Stimulated activated CD8-positive, alpha-beta memory T cell treated with anti-CD3 and anti-CD28 coated beads, Interleukin-15, amount 100 ng/mL, for 1 hour (primary cell): Measurements from ENCODE around the gene PPP2R2C.

Experiments used
- DNase-seq: peaks from one replicate; pipeline ENCODE4 v3.0.0-alpha.2; 2020; ENCODE audit warnings: low read depth

PPP2R2C gene

GRCh38 chr4:6362243-6362885, 110.0 kb downstream of the PPP2R2C start:
- DNase-seq: no peak

GRCh38 chr4:6361076-6361784, 111.2 kb downstream of the PPP2R2C start:
- DNase-seq: no peak

DNA sequence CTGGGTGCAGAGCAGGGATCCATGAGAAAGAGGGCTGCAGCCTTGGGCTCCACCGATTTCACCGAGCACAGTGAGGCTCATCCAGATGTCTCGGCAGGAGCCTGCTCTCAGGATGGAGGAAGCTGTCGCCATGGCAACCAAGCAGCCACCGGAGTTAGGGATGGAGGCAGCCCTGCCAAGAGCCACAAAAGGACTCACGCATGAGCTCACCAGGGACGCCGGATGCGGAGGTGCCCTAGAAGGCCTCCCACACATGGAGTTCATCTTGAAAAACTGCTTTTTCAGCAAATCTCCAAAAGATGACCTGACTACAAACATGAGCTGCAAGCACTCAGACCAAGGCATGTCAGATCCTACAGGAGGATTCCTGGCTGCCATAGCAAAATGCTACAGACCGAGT, 112.0 kb downstream of the PPP2R2C start:
- DNase-seq: no peak

DNA sequence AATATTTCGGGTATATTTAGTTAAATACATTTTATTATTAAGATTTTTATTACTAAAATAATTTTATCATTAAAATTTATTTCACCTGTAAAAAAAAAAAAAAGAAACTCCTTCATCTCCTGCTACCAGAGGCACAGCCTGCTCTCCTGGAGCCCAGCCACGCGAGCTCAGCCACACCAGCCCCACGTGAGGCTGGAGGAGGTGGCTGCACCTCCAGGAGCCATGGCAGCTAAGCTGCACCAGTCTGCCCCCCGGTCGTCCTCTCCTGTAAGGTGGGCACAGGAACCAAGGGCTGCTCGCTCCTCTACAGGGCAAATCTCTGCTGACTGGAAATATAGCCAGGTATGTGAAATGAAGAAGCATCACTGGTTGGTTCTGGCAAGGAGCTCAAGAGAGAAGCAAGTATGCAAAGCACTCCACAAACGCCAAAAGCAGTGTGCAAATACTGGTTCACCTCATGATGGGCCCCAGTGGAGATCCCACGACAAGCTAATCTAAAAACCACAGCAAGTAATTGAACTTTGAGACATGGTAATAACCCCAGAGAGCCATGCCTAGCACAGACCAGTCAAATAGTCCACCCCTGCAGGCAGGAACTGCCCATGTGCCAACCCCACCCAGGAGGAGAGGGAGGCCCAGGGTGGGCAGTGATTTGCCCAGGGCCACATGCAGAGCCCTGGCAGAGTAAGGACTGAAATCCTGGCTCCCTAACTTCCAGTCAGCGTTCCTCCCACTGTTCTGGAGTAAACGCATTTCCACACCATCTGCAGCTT, 112.7 kb downstream of the PPP2R2C start:
- DNase-seq: no peak

DNA sequence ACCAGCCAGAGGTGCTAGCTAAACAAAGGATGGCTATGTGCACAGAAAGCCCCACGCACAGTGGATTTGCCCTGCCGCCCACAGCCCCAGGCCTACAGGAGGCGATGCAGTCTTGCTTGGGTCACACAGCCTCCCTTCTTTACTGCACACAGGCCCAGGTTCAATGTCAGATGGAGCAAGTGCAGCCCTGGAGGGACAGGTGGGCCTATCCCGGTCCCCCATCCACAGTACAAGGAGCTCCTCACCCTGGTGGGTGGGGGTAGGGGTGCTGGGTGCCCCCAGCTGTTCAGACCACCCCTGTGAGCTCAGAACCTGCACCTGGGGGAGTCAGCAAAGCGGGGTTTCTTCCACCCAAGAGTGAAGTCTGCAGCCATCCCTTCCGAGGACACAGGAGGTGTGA, 114.9 kb downstream of the PPP2R2C start:
- no peak for DNase-seq

- no peak for DNase-seq
Observed at GRCh38 chr4:6356076-6356560, 116.3 kb downstream of the PPP2R2C start.

DNA sequence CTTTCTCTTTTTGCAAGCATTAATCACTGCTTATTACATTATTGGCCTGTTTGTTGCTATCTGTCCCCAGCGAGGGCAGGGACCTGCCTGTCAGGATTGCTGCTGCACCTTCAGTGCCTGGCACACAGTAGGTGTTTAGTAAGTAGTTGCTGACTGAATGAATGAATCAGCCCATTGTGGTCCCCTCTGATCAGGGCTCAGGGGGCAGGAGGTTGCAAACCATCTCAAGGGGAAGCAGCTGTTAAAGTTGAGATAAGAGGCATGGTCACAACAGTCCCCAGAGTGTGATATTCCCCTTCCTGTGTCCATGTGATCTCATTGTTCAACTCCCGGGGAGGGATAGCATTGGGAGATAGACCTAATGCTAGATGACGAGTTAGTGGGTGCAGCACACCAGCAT, 117.4 kb downstream of the PPP2R2C start:
- DNase-seq: no peak

GRCh38 chr4:6354626-6355025, 117.8 kb downstream of the PPP2R2C start:
- no peak for DNase-seq

GRCh38 chr4:6354119-6354518, 118.3 kb downstream of the PPP2R2C start:
- DNase-seq: no peak

GRCh38 chr4:6352031-6352692, 120.3 kb downstream of the PPP2R2C start:
- DNase-seq: no peak

GRCh38 chr4:6351246-6352000, 121.0 kb downstream of the PPP2R2C start:
- no peak for DNase-seq

DNA sequence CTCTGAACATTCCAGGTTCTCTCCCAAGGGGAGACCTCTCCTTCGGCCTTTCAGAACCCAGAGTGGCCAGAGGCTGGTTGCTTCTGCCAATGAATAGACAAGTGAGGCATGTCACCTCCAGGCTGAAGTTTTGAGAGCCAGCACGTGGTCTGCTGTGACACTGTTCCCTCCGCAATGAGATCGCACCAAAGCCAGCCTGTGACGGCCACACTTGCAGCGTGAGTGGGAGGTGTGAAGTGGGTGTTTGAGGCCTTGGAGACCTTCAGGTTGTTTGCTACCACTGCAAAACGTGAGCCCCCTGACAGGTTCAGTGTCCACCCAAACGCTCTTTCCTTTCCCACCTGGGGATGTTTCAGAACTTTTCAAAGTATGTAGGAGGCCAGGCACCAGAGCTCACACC, 121.8 kb downstream of the PPP2R2C start:
- DNase-seq: no peak

DNA sequence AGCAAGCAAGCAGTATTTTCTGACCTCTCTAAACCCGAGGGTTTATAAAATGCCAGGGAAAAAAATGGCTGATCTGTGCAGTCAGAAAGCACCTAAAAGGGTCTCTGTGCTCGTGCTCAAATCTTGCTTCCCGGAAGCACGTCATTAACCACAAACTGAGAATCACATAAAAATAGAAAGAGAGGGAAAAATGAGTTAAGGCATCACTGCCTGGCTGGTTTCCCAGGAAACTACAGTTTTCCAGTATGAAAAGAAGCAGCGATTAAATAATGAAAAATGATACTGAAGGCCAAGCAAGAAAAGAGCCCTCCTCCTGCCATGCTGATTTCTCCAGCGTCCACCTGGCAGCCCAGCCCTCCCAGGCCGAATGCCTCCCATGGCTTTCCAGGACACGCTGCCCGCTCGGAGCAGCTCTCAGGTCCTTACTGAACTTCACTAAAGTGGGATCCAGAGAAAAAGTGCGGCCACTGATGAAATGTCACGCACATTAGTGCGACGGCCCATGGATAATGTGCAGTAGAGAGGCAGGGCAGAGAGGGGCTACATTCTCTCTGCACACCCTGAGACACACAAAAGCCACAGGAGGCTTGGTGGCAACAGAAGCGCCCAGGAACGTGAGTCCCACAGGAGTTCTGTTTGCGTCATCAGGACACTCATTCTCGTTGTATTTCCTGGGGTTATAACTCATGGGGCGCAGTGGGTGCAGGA, 122.4 kb downstream of the PPP2R2C start:
- DNase-seq: no peak

DNA sequence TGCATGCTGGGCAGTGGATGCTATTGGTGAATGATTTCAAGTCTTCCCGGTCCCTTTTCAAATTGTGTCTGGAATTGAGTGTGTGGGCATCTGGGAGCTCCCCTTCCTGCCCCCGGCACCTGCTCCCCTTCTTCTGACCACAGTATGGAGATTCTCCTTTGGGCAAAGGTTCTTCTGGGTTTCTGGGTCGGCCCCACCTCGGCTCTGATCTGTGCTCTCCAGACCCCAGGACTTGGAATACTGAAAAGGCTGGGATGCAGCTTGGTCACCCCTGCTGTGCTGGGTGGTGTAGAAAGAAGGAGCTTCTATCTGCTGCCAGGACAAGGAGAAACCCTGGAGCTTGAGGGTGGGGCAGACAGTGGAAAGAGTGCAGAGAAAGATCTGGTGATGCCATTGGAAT, 124.0 kb downstream of the PPP2R2C start:
- no peak for DNase-seq

GRCh38 chr4:6347511-6348045, 124.8 kb downstream of the PPP2R2C start:
- no peak for DNase-seq

DNA sequence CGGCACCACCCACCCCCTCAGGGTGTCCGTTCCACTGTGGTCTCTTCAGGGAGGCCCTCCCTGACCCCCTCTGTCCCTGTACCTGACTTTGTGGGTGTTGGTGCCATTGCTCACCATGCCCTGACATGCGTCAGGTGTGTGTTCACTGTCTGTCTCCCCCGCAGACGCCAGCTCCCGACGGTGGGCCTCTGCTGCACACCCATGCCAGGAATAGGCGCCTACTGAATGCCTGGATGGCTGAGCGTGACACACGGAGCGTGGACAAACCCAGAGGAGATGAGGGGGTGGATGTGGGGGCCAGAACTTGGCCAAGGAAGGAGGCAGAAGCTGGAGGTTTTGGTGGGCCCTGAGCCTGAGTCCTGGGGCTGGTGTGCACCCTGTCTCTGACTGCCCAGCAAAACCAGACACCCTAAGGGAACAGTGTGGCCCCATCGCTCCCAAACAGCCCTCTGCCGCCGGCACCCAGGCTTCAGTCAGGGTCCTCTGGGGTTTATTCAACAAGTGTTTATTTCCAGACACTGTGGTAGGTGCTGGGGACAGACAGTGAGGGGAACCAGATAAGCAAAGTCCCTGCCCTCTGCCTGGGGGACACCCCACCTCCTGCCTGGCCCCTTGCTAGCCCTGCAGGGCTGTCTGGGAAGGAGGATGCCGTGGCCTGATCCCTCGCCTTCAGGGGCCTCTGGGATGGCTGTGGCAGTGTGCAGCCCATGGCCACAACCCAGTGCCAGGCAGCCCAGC, 125.9 kb downstream of the PPP2R2C start:
- DNase-seq: no peak

GRCh38 chr4:6345866-6346265, 126.5 kb downstream of the PPP2R2C start:
- no peak for DNase-seq

- DNase-seq: no peak
Observed at GRCh38 chr4:6345096-6345830, 127.2 kb downstream of the PPP2R2C start.

GRCh38 chr4:6343939-6344408, 128.4 kb downstream of the PPP2R2C start:
- DNase-seq: no peak
